Neuronal stem cell (in vitro differentiated cells): ENCODE measurements around the gene CLTA.
A peak's percentile ranks its signal among the peaks of the same experiment; 100 is the strongest.

Source experiments
- DNase-seq: peaks from one replicate; pipeline ENCODE4 v3.0.0-alpha.2; 2013; ENCODE audit warnings: low spot score
- H2AFZ ChIP-seq: one replicate; pipeline ENCODE4 v1.6.1; 2013; ENCODE audit warnings: mild to moderate bottlenecking, low read length, inconsistent platforms
- H2AK5ac ChIP-seq: 2 replicates; pipeline ENCODE4 v1.6.1; 2013; ENCODE audit warnings: low read depth, mild to moderate bottlenecking, inconsistent platforms, low read length, moderate library complexity, mixed read lengths
- H2BK120ac ChIP-seq: 2 replicates; pipeline ENCODE4 v1.6.1; 2013; ENCODE audit warnings: low read depth, mild to moderate bottlenecking, inconsistent platforms, low read length, moderate library complexity, mixed read lengths
- H2BK12ac ChIP-seq: one replicate; pipeline ENCODE4 v1.6.1; 2013; ENCODE audit warnings: low read length, inconsistent platforms
- H2BK15ac ChIP-seq: 2 replicates; pipeline ENCODE4 v1.6.1; 2013; ENCODE audit warnings: mild to moderate bottlenecking, low read length, inconsistent platforms, mixed read lengths
- H2BK5ac ChIP-seq: one replicate; pipeline ENCODE4 v1.6.1; 2013; ENCODE audit warnings: inconsistent platforms, mild to moderate bottlenecking, low read length, moderate library complexity
- H3K14ac ChIP-seq: one replicate; pipeline ENCODE4 v1.6.1; 2013; ENCODE audit warnings: low read length, inconsistent platforms
- H3K18ac ChIP-seq: 2 replicates; pipeline ENCODE4 v1.6.1; 2013; ENCODE audit warnings: low read length, inconsistent platforms
- H3K23ac ChIP-seq: 2 replicates; pipeline ENCODE4 v1.6.1; 2013; ENCODE audit warnings: low read depth, mild to moderate bottlenecking, mixed read lengths, low read length, inconsistent platforms; ENCODE audit not compliant: poor library complexity
- H3K27ac ChIP-seq: replicated peaks from 3 replicates; pipeline ENCODE4 v1.5.1; 2013; ENCODE audit warnings: low read length, inconsistent platforms
- H3K27me3 ChIP-seq, 3 experiments: 2 replicates each; pipeline ENCODE4 v1.6.1; 2013; ENCODE audit warnings: low read length in 3 of 3, mild to moderate bottlenecking in 2 of 3, inconsistent platforms in 1 of 3, low read depth in 1 of 3, mixed read lengths in 1 of 3, moderate library complexity in 1 of 3; ENCODE audit not compliant: control insufficient read depth in 3 of 3, insufficient read depth in 3 of 3
- H3K36me3 ChIP-seq, 2 donors: replicated peaks in 1 of 2; 2 replicates each; pipeline ENCODE4 v1.6.1; 2013; ENCODE audit warnings: low read length in 2 of 2; ENCODE audit not compliant: control insufficient read depth in 2 of 2, insufficient read depth in 2 of 2
- H3K4ac ChIP-seq: 2 replicates; pipeline ENCODE4 v1.6.1; 2013; ENCODE audit warnings: inconsistent platforms, mild to moderate bottlenecking, low read length, moderate library complexity
- H3K4me1 ChIP-seq, 2 donors: 1 replicate in 1 of 2; 2 replicates in 1 of 2; pipeline ENCODE4 v1.6.1; 2013; ENCODE audit warnings: low read length in 2 of 2, low read depth in 1 of 2; ENCODE audit not compliant: control insufficient read depth in 2 of 2, insufficient read depth in 1 of 2
- H3K4me2 ChIP-seq: one replicate; pipeline ENCODE4 v1.6.1; 2013; ENCODE audit warnings: mild to moderate bottlenecking, low read length, inconsistent platforms; ENCODE audit not compliant: insufficient read depth, poor library complexity, severe bottlenecking
- H3K4me3 ChIP-seq, 2 donors: 2 replicates each; pipeline ENCODE4 v1.5.1; 2013; ENCODE audit warnings: low read length in 2 of 2, mild to moderate bottlenecking in 2 of 2, inconsistent platforms in 1 of 2, moderate library complexity in 1 of 2
- H3K79me1 ChIP-seq: one replicate; pipeline ENCODE4 v1.6.1; 2013; ENCODE audit warnings: low read depth, mild to moderate bottlenecking, inconsistent platforms, low read length, moderate library complexity
- H3K9ac ChIP-seq: one replicate; pipeline ENCODE4 v1.6.1; 2013; ENCODE audit warnings: mild to moderate bottlenecking, low read depth, low read length, inconsistent platforms; ENCODE audit not compliant: poor library complexity
- H3K9me3 ChIP-seq, 2 donors: replicated peaks in 1 of 2; 2 replicates each; pipeline versions ENCODE3 to v1.6.1; 2013; ENCODE audit warnings: low read length in 2 of 2, mild to moderate bottlenecking in 2 of 2, inconsistent platforms in 1 of 2, low read depth in 1 of 2, mixed read lengths in 1 of 2, moderate library complexity in 1 of 2; ENCODE audit not compliant: control insufficient read depth in 2 of 2, insufficient read depth in 1 of 2
- H4K8ac ChIP-seq: one replicate; pipeline ENCODE4 v1.6.1; 2013; ENCODE audit warnings: low read depth, mild to moderate bottlenecking, inconsistent platforms, low read length, moderate library complexity
- H4K91ac ChIP-seq: one replicate; pipeline ENCODE4 v1.6.1; 2013; ENCODE audit warnings: low read length, low read depth, mild to moderate bottlenecking, inconsistent platforms; ENCODE audit not compliant: poor library complexity
- WGBS, 2 donors: extraction: QIAGEN DNeasy Blood & Tissue Kit; methylation state at CpG; one replicate each; pipeline ENCODE4 v1.1.7; 2013; ENCODE audit warnings: missing lambda C conversion rate in 2 of 2, mixed read lengths in 1 of 2; ENCODE audit not compliant: insufficient read length in 2 of 2, insufficient replicate concordance in 1 of 2; ENCODE audit errors: extremely low coverage in 2 of 2; 5-methylcytosine and 5-hydroxymethylcytosine counted together

The CLTA gene

DNA sequence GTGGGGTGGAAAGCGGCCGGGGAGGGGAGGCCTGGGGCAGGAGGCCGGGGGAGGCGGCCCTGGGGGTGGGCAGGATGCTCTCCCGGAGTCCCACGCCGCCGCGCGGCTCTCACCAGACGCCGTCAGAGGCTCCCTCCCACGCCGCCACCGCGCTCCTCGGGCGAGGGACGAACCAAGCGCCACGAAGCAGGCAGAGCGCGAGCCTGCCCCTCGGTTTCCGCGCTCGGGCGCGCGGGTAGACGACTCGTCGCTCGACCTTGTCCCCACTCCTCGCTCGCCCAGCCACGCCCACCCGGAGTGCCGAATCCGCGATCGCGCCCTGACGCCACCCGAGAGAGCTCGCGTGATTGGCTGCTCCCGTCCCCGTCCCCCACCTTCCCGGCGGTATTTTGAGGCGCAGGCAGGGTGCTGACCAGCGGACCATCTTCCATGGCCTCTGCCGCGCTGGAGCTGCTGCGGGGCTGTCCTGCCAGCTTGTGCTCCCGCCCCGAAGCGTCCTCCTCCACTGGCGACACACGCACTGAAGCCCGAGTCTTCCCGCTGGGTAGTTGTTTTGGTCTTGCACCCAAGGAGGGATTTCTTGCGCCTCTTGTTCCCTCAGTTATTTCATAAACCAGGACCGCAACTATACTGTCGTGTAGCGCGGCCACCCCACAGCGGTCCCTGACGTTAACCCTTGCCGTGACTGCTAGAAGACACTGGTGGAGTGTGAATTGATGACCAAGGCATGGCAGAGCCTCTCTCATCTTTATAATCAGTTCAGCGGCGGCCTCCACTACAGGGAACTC lies 67.7 kb downstream of the CLTA start, which contains the start of gene GNE:
Gene GNE (minus strand): TSS at position 241 of the 788 bp plus-strand sequence. CDS start 9,093 bp downstream, outside the sequence.
- H3K27me3 ChIP-seq = no peaks in the 10 kb centered on the region
- peak; percentile 93 for DNase-seq

GRCh38 chr9:36258996-36259533 lies 68.3 kb downstream of the CLTA start:
- no peak for DNase-seq
- no CpG with 5 or more reads among the region's 7 CpGs for WGBS, 2 donors
- peak overlapping the region; percentile 75 for H3K27ac ChIP-seq

More for the DNA sequence above, 67.7 kb downstream of the CLTA start, which contains the start of gene GNE:
- Histone ChIP-seq H3K79me1 (peaks cover 5% of the 10 kb centered on the region), H3K9me3 (peaks cover 2 to 5% of the 10 kb centered on the region in 2 donors), H2AK5ac (peak within 1 kb of the TSS; percentile 92), H2AFZ (peak within 1 kb of the TSS; percentile 85), H3K36me3 (peaks cover 0 to 23% of the 10 kb centered on the region in 2 donors), H3K4ac (no peak within 1 kb of the TSS), H4K8ac (no peak within 1 kb of the TSS), H2BK12ac (no peak within 1 kb of the TSS), H2BK5ac (peak within 1 kb of the TSS; percentile 61), H3K9ac (peak within 1 kb of the TSS; percentile 94), H4K91ac (no peak within 1 kb of the TSS), H3K4me3 (peak within 1 kb of the TSS; percentile 57 to 92), H3K18ac (peak within 1 kb of the TSS; percentile 99), H3K4me1 (peaks cover 0 to 4% of the 10 kb centered on the region in 2 donors), H2BK15ac (peak within 1 kb of the TSS; percentile 89), H2BK120ac (no peak within 1 kb of the TSS), H3K27ac (peak within 1 kb of the TSS; percentile 85), H3K23ac (peak within 1 kb of the TSS; percentile 50), H3K4me2 (peak within 1 kb of the TSS; percentile 67), H3K14ac (peak within 1 kb of the TSS; percentile 82)
- no CpG with 5 or more reads among the region's 73 CpGs for WGBS, 2 donors

More at GRCh38 chr9:36258996-36259533, 68.3 kb downstream of the CLTA start:
- H2AFZ ChIP-seq = peak overlapping the region; percentile 85
- no peak overlapping the region for H2BK12ac ChIP-seq
- no peak overlapping the region for H2BK120ac ChIP-seq
- H3K9me3 ChIP-seq = peaks cover 2 to 5% of the 10 kb centered on the region in 2 donors
- no peak overlapping the region for H3K23ac ChIP-seq
- H3K4ac ChIP-seq = no peak overlapping the region
- peak overlapping the region; percentile 90 for H3K18ac ChIP-seq
- peaks cover 0 to 22% of the 10 kb centered on the region in 2 donors for H3K36me3 ChIP-seq
- H3K79me1 ChIP-seq = peaks cover 2% of the 10 kb centered on the region
- H2BK5ac ChIP-seq = no peak overlapping the region
- peak overlapping the region; percentile 57 to 92 for H3K4me3 ChIP-seq
- H2AK5ac ChIP-seq = no peak overlapping the region
- peaks cover 0 to 4% of the 10 kb centered on the region in 2 donors for H3K4me1 ChIP-seq
- H3K9ac ChIP-seq = no peak overlapping the region
- H2BK15ac ChIP-seq = no peak overlapping the region
- peak overlapping the region; percentile 31 for H3K14ac ChIP-seq
- H4K91ac ChIP-seq = no peak overlapping the region
- H4K8ac ChIP-seq = no peak overlapping the region
- no peaks in the 10 kb centered on the region for H3K27me3 ChIP-seq
- peak overlapping the region; percentile 67 for H3K4me2 ChIP-seq
